ENCODE measurements around the gene TUBA4B. TPM values are rescaled to one million over a fixed set of nuclear protein-coding genes. Genes with fewer than 3 reads are reported as not detected.

Gene TUBA4B
- total RNA-seq, 4 donors from 2014 or later = not detected

DNA sequence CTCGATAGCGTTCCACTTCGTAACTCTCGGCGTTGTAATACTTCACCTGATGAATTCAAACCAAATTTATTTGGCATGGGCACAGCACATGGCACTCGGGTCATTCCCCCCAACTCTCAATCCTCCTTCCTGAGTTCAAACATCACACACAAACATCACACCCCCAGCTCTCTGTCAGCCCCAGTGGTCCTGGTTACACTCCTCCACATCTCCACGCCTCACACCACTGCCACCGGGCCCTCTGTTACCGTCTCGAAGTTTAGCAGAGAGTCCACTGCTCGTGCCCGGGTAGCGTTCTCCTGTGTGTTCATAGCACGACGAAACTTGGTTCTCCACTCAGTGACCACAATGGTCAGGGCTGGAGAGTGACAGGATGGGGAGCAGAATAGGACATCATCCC is 38.9 kb upstream of the TUBA4B start:
- 95 to 97% methylated on average over 15 of the region's 15 CpGs for WGBS, 2 donors
- peaks cover 17% of the 10 kb centered on the region in 2 donors for H3K4me1 ChIP-seq
- H3K27ac ChIP-seq = peak overlapping the region in 1 of 3 donors; percentile 0
- H3K27me3 ChIP-seq = no peaks in the 10 kb centered on the region
- no peak for TF ChIP-seq POLR2A (IDR thresholded peaks at IDR 0.05)
- TF ChIP-seq, protein P1, sequence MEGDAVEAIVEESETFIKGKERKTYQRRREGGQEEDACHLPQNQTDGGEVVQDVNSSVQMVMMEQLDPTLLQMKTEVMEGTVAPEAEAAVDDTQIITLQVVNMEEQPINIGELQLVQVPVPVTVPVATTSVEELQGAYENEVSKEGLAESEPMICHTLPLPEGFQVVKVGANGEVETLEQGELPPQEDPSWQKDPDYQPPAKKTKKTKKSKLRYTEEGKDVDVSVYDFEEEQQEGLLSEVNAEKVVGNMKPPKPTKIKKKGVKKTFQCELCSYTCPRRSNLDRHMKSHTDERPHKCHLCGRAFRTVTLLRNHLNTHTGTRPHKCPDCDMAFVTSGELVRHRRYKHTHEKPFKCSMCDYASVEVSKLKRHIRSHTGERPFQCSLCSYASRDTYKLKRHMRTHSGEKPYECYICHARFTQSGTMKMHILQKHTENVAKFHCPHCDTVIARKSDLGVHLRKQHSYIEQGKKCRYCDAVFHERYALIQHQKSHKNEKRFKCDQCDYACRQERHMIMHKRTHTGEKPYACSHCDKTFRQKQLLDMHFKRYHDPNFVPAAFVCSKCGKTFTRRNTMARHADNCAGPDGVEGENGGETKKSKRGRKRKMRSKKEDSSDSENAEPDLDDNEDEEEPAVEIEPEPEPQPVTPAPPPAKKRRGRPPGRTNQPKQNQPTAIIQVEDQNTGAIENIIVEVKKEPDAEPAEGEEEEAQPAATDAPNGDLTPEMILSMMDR (IDR thresholded peaks at IDR 0.05) = no peak
- intact Hi-C loops (cut with DNase I) = loop anchor here (5.0 kb wide), 1 partner anchor 37 kb away; the partner anchor contains the start of genes CNPPD1 and RETREG2
- peaks cover 27 to 49% of the 10 kb centered on the region in 2 donors for H3K36me3 ChIP-seq
- no peak overlapping the region for H3K4me3 ChIP-seq (replicated peaks in 1 of 3)
- DNase-seq = no peak
- no peaks in the 10 kb centered on the region for H3K9me3 ChIP-seq

DNA sequence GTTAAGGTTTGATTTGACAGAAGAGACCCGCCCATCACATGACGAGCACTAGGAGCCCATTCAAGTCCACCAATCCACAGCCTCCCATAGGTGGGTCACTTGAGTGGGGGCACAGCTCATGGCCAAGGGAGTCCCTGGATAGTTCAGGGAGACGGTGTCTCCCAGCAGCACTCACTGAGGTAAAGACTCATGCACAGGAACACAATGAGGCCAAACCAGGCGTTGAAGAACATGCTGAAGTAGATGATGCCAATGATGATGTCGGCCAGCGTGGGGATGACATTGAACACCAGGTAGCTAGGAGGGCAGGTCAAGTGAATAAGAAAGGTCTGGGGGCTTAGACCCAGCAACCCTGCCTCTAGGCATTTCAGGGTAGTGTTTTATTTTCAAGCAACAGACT is 38.3 kb upstream of the TUBA4B start:
- no peak for TF ChIP-seq POLR2A (IDR thresholded peaks at IDR 0.05)
- Histone ChIP-seq H3K4me1 (peaks cover 21 to 23% of the 10 kb centered on the region in 2 donors), H3K27ac (no peak overlapping the region), H3K4me3 (replicated peaks in 1 of 3) (no peak overlapping the region), H3K9me3 (no peaks in the 10 kb centered on the region), H3K36me3 (peaks cover 25 to 42% of the 10 kb centered on the region in 2 donors), H3K27me3 (no peaks in the 10 kb centered on the region)
- intact Hi-C loops (cut with DNase I) = loop anchor here (5.0 kb wide), 1 partner anchor 37 kb away; the partner anchor contains the start of genes CNPPD1 and RETREG2
- WGBS, 2 donors = 94 to 97% methylated on average over 6 of the region's 6 CpGs
- DNase-seq = no peak

DNA sequence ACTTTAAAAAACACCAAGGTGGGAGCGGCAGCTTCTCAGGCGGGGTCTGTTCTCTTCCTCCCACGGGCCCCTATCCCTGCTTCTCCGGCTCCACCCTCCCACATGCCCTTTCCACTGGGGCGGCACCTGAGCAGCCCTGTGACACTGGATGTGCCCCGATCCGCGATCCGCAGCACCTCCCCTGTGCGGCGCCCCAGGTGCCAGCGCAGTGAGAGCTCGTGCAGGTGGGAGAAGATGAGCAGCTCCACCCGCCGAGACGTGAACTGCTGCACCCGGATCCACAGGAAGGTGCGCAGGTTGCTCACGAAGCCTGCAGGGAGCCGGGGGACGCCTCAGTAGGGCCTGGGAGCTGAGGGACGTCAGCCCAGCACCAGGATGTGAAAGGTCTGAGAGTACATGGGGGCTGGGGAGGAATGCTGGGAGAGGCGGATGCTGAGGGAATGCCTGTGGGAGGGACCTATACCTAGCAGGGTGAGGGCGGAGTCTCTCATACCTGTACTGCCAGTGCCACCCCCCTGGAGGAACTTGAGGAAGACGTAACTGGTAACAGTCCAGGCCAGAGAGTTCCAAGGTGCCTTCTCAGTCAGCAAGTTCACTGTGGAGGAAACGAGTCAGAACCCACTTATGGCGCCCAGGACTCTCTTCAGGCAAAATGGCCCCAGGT is 37.0 kb upstream of the TUBA4B start:
- peak overlapping the region in 1 of 3 donors; percentile 97 for H3K27ac ChIP-seq
- DNase-seq = no peak
- WGBS, 2 donors = 92 to 94% methylated on average over 27 of the region's 27 CpGs

DNA sequence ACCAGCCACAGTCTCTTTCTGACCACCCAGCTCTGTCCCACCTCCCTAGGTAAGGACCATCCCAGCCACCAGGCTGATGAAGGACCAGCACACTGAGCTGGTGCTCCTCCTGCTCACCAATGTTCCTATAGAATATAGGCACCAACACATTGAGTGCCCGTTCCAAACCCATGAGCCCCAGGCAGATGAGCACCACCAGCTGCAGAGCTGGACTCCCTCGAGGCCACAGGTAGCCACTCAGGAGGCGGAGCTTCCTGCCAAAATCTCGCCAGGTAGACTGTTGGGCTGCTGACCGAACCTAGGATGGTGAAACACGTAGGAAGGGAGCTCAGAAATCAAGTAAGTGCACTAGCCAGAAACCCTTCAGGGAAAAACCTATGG is 36.5 kb upstream of the TUBA4B start:
- intact Hi-C loops (cut with DNase I) = no loop called here
- Histone ChIP-seq H3K4me1 (peaks cover 22 to 23% of the 10 kb centered on the region in 2 donors), H3K27me3 (no peaks in the 10 kb centered on the region), H3K9me3 (no peaks in the 10 kb centered on the region), H3K27ac (peak overlapping the region in 1 of 3 donors; percentile 97), H3K4me3 (replicated peaks in 1 of 3) (no peak overlapping the region), H3K36me3 (peaks cover 27 to 40% of the 10 kb centered on the region in 2 donors)
- WGBS, 2 donors = 88 to 89% methylated on average over 6 of the region's 6 CpGs
- DNase-seq = no peak
- TF ChIP-seq POLR2A (IDR thresholded peaks at IDR 0.05) = no peak
- TF ChIP-seq, protein P1 (IDR thresholded peaks at IDR 0.05) = no peak

More for the DNA sequence above, 37.0 kb upstream of the TUBA4B start:
- intact Hi-C loops (cut with DNase I) = no loop called here
- Histone ChIP-seq H3K36me3 (peaks cover 21 to 35% of the 10 kb centered on the region in 2 donors), H3K9me3 (no peaks in the 10 kb centered on the region), H3K4me3 (replicated peaks in 1 of 3) (no peak overlapping the region), H3K4me1 (peaks cover 22 to 23% of the 10 kb centered on the region in 2 donors), H3K27me3 (no peaks in the 10 kb centered on the region)
- no peak for TF ChIP-seq POLR2A (IDR thresholded peaks at IDR 0.05)
- TF ChIP-seq, protein P1 (IDR thresholded peaks at IDR 0.05) = no peak

DNA sequence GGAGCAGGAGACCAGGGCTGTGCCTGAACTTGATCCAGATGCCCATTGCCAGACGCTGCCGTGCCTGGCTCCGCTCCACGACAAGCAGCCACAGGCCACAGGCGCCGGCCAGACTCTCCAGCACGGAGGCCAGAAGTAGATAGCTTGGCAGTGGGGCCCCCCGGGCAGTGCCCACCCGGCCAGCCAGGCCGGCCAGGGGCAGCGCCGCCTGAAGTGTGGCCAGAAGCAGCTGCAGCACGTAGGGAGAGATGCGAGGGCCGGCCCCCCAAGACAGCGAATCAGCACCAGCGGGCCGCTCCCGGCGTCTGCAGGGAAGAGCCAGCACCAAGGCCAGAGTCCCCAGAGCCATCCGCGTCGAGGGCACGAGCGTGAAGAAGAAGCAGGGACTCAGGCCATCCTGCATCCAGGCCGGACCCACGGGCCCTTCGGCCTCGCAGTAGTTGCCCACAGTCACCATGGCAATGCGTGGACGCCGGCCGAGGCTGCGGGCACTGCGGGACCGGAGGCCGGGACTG is 34.8 kb upstream of the TUBA4B start:
- TF ChIP-seq, protein P1 (IDR thresholded peaks at IDR 0.05) = no peak
- TF ChIP-seq POLR2A (IDR thresholded peaks at IDR 0.05) = no peak
- H3K4me1 ChIP-seq = peaks cover 22 to 23% of the 10 kb centered on the region in 2 donors

More for the DNA sequence above, 34.8 kb upstream of the TUBA4B start:
- Histone ChIP-seq H3K4me3 (replicated peaks in 1 of 3) (peak overlapping the region in 2 of 3 donors; percentile 44 to 57), H3K9me3 (no peaks in the 10 kb centered on the region), H3K27me3 (no peaks in the 10 kb centered on the region), H3K36me3 (peaks cover 34 to 45% of the 10 kb centered on the region in 2 donors), H3K27ac (peak overlapping the region; percentile 73 to 97 (median 89))
- DNase-seq = peak in 1 of 2 donors; percentile 74
- 0% methylated on average over 15 of the region's 37 CpGs; no CpG with 5 or more reads in 1 of the 2 donors for whole genome bisulfite sequencing, 2 donors
- intact Hi-C loops (cut with DNase I) = no loop called here
